Fibroblast of villous mesenchyme (primary cell): ENCODE results near the gene IL18RAP. TPM values are rescaled to one million over a fixed set of nuclear protein-coding genes. Genes with fewer than 3 reads are reported as not detected.

Source experiments
- DNase-seq: peaks from one replicate; pipeline ENCODE4 v3.0.0-alpha.2; 2010; ENCODE audit warnings: low read depth
- H3K4me3 ChIP-seq: 2 replicates; pipeline ENCODE4 v1.5.1; 2011; ENCODE audit warnings: low read depth, mild to moderate bottlenecking, low read length
- total RNA-seq: library from RNA; depleted of rRNA; stranded (reverse); fragments of >200 nt; gene quantifications from 2 replicates; pipeline ENCODE4 v1.2.3, GENCODE V29; 2012
- TF ChIP-seq, protein P1 (sequence below): IDR thresholded peaks from 2 replicates; pipeline ENCODE4 v1.5.1; 2012; ENCODE audit warnings: low read depth, mild to moderate bottlenecking, low read length; ENCODE audit not compliant: insufficient read depth

IL18RAP gene
- total RNA-seq, 1 donor = not detected

DNA sequence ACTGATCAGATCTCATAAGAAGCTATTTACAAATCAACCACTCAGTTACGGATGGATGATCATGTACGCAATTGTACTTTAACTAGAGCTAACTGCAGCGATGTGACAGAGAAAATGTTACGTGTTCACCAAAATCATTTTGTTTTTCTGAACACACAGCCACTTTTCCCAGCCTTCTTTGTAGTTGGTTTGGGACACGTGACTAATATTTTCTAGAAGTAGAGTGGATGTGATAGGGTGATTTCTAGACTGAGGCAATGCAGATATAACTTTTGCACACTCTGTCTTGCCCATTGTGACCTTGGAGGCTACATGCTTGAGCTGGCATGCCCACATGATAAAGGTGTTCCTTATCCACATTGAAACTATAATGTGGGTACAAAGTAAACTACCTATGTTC is 40.2 kb downstream of the IL18RAP start:
- DNase-seq = no peak
- TF ChIP-seq, protein P1, sequence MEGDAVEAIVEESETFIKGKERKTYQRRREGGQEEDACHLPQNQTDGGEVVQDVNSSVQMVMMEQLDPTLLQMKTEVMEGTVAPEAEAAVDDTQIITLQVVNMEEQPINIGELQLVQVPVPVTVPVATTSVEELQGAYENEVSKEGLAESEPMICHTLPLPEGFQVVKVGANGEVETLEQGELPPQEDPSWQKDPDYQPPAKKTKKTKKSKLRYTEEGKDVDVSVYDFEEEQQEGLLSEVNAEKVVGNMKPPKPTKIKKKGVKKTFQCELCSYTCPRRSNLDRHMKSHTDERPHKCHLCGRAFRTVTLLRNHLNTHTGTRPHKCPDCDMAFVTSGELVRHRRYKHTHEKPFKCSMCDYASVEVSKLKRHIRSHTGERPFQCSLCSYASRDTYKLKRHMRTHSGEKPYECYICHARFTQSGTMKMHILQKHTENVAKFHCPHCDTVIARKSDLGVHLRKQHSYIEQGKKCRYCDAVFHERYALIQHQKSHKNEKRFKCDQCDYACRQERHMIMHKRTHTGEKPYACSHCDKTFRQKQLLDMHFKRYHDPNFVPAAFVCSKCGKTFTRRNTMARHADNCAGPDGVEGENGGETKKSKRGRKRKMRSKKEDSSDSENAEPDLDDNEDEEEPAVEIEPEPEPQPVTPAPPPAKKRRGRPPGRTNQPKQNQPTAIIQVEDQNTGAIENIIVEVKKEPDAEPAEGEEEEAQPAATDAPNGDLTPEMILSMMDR = no peak
- no peak overlapping the region for H3K4me3 ChIP-seq

DNA sequence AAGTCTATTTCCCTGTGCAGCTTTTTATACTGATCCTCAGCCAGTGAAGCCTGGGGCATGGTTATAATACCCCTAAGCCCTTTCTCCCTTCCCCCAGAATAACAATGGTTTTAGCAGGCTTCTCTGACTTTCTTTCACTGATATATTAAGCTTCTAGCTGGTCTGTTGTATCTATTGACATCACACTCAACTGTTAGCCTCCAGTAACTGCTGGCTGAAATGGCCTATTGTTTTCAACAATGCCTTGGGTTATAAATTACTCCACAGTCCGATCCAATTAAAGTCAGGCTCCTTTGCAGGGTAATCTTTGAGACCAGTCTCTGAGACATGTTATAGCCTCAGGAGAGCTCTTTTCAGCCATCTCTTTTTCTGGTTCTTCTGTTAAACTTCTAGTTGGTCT is 47.2 kb downstream of the IL18RAP start:
- no peak for DNase-seq
- TF ChIP-seq, protein P1 = no peak
- no peak overlapping the region for H3K4me3 ChIP-seq

DNA sequence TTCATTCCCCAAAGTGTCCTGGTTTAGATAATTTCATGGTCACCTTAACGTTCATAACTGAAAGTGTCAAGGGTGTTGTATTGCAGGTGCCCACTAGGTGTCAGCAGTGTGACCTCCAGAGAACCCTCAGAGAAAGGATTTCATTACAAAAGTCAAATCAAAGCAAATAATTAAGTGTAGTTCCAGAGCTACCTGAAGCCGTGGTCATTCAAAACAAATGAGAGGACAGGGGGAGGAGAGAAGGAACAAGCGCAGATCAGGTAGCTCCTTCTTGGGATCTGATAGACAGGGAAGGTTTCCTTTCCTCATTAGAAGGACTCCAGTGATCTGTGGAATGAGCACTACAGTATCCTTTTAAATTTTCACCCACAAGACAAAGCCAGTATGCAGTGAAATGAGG is 50.1 kb downstream of the IL18RAP start, which contains the start of gene SLC9A4:
Gene SLC9A4 (plus strand): TSS at position 207 of the 400 bp plus-strand sequence. CDS start 534 bp downstream, outside the sequence.
- peak; percentile 47 for DNase-seq

DNA sequence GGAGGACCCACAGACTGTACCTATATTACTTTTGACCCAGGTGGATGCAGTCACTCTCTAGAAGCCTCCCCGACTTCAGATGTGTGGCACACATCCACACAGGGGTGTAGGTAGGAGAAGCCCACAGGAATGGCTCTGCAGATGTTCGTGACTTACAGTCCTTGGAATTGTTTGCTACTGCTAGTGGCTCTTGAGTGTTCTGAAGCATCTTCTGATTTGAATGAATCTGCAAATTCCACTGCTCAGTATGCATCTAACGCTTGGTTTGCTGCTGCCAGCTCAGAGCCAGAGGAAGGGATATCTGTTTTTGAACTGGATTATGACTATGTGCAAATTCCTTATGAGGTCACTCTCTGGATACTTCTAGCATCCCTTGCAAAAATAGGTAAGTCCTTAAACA is 50.7 kb downstream of the IL18RAP start:
- TF ChIP-seq, protein P1 = no peak
- DNase-seq = no peak
- no peak overlapping the region for H3K4me3 ChIP-seq

More for the DNA sequence above, 50.1 kb downstream of the IL18RAP start, which contains the start of gene SLC9A4:
- no peak within 1 kb of the TSS for H3K4me3 ChIP-seq
- TF ChIP-seq, protein P1 = peak; percentile 93

DNA sequence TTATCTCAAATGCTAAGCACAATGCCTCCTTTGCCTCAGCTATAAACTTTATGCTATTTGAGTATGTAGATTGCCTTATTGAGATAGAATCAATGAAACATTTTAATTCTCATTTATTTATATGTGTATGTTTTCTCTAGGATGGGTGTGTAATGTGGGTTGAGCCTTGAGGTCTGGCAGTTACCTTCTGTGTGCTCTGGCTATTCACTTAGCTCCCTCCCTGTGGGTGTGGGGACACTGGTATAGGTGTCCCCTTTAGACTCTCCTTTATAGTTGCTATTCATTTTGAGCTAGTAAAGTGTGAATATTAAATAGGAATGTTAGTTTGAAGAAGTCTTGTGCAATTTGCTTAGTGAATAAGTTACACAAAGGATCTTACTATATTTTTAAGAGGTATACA is 51.8 kb downstream of the IL18RAP start:
- no peak overlapping the region for H3K4me3 ChIP-seq
- TF ChIP-seq, protein P1 = no peak
- no peak for DNase-seq

DNA sequence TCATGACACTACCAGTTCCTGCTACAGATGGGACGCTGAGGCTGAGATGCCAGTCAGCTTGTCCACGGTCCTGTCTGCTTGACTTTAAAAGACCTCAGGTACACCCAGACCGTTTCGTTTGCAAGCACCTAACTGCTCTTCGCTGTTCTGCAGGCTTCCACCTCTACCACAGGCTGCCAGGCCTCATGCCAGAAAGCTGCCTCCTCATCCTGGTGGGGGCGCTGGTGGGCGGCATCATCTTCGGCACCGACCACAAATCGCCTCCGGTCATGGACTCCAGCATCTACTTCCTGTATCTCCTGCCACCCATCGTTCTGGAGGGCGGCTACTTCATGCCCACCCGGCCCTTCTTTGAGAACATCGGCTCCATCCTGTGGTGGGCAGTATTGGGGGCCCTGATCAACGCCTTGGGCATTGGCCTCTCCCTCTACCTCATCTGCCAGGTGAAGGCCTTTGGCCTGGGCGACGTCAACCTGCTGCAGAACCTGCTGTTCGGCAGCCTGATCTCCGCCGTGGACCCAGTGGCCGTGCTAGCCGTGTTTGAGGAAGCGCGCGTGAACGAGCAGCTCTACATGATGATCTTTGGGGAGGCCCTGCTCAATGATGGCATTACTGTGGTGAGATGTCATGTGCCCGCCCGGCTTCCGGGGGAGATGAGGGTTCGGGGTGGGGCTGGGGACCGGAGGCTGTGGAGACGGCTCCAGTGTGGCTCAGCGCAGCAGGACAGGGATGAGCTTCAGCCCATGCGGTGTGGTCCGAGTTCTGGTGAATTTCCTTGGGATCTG is 55.9 kb downstream of the IL18RAP start:
- H3K4me3 ChIP-seq = no peak overlapping the region
- TF ChIP-seq, protein P1 = no peak
- no peak for DNase-seq
